Lung (tissue), 12 donors: Measurements from ENCODE around the gene IL27RA. TPM values are rescaled to one million over a fixed set of nuclear protein-coding genes. Genes with fewer than 3 reads are reported as not detected.

Source experiments
- ATAC-seq: fragments of 200-7000 bp; cut with Tn5 transposase; one replicate; pipeline ENCODE4 v1.9.1; 2020; ENCODE audit warnings: moderate number of reproducible peaks; ENCODE audit not compliant: insufficient read depth, low FRiP score
- DNase-seq, 3 donors: peaks; one replicate each; pipeline ENCODE4 v3.0.0-alpha.2; 2013 to 2017
- H3K27ac ChIP-seq, 2 donors: one replicate each; pipeline ENCODE4 v1.5.1; 2013; ENCODE audit warnings: mild to moderate bottlenecking in 2 of 2, moderate library complexity in 2 of 2, control low read depth in 1 of 2, inconsistent platforms in 1 of 2, low read depth in 1 of 2, low read length in 1 of 2
- H3K27me3 ChIP-seq, 3 donors: one replicate each; pipeline ENCODE4 v1.5.1; 2013; ENCODE audit warnings: low read length in 2 of 3; ENCODE audit not compliant: control insufficient read depth in 3 of 3, insufficient read depth in 3 of 3
- H3K36me3 ChIP-seq, 4 donors: one replicate each; pipeline ENCODE4 v1.5.1; 2013; ENCODE audit warnings: low read length in 4 of 4, mild to moderate bottlenecking in 1 of 4, moderate library complexity in 1 of 4; ENCODE audit not compliant: control insufficient read depth in 4 of 4, insufficient read depth in 4 of 4
- H3K4me1 ChIP-seq, 5 donors: one replicate each; pipeline ENCODE4 v1.5.1; 2013; ENCODE audit warnings: low read length in 5 of 5, mild to moderate bottlenecking in 2 of 5, moderate library complexity in 1 of 5; ENCODE audit not compliant: control insufficient read depth in 5 of 5, insufficient read depth in 5 of 5
- H3K4me3 ChIP-seq: one replicate; pipeline ENCODE4 v1.5.1; 2013; ENCODE audit warnings: mild to moderate bottlenecking, control low read depth, moderate library complexity
- H3K9ac ChIP-seq, 2 donors: one replicate each; pipeline ENCODE4 v1.5.1; 2013; ENCODE audit warnings: low read length in 2 of 2, control low read depth in 1 of 2; ENCODE audit not compliant: insufficient read depth in 1 of 2
- H3K9me3 ChIP-seq, 4 donors: one replicate each; pipeline ENCODE4 v1.5.1; 2013; ENCODE audit warnings: low read length in 3 of 4, mild to moderate bottlenecking in 1 of 4, moderate library complexity in 1 of 4; ENCODE audit not compliant: control insufficient read depth in 4 of 4, insufficient read depth in 3 of 4
- CTCF ChIP-seq: IDR thresholded peaks from 2 replicates; pipeline ENCODE4 v1.5.1; 2012; ENCODE audit warnings: mild to moderate bottlenecking; ENCODE audit errors: control extremely low read depth, extremely low read depth
- WGBS, 2 donors: extraction: QIAGEN DNeasy Blood & Tissue Kit; methylation state at CpG; one replicate each; pipeline ENCODE4 v1.1.7; 2013; 5-methylcytosine and 5-hydroxymethylcytosine counted together
- polyA plus RNA-seq, 2 donors: library from polyadenylated mRNA; stranded (reverse); fragments of 200-250 nt; gene quantifications; one replicate each; pipeline ENCODE4 v1.2.1, GENCODE V29; 2013
- total RNA-seq, 2 donors: library from RNA; depleted of rRNA in 1 of 2; stranded (reverse); fragments of >200 nt in 1 of 2; gene quantifications; one replicate each; pipeline ENCODE4 v1.2.1, GENCODE V29; 2014 to 2021
- donor health status: control.
- donor health status: control.
- donor health status: Bipolar disorder and iron deficiency.
- donor health status: healthy.
- donor health status: DM: yes; HTN: yes; CAD: no.

The IL27RA gene
- total and polyA plus RNA-seq, 4 donors = 7.0 to 22.7 (median 15.0) TPM

- TF ChIP-seq CTCF = no peak
- H3K4me3 ChIP-seq = no peak overlapping the region
- DNase-seq = no peak
- H3K27ac ChIP-seq = no peak overlapping the region
- peaks cover 0 to 9% (median 2%) of the 10 kb centered on the region in 4 donors for H3K9me3 ChIP-seq
- no peak overlapping the region for H3K9ac ChIP-seq
- peaks cover 0 to 9% (median 0%) of the 10 kb centered on the region in 5 donors for H3K4me1 ChIP-seq
- H3K36me3 ChIP-seq = peaks cover 0 to 17% (median 9%) of the 10 kb centered on the region in 4 donors
- ATAC-seq = no peak
- no peaks in the 10 kb centered on the region for H3K27me3 ChIP-seq
- 92% methylated on average over 28 to 30 of the region's 30 CpGs for WGBS, 2 donors
Measured at GRCh38 chr19:14088634-14089411, 57.3 kb downstream of the IL27RA start.

- H3K4me3 ChIP-seq = peak overlapping the region; percentile 36
- peaks cover 0 to 9% (median 0%) of the 10 kb centered on the region in 5 donors for H3K4me1 ChIP-seq
- ATAC-seq = no peak
- 20 to 21% methylated on average over 16 of the region's 16 CpGs for WGBS, 2 donors
- H3K9ac ChIP-seq = no peak overlapping the region
- peak in 2 of 3 donors; percentile 41 to 49 for DNase-seq
- peaks cover 0 to 18% (median 9%) of the 10 kb centered on the region in 4 donors for H3K36me3 ChIP-seq
- H3K27ac ChIP-seq = peak overlapping the region in 1 of 2 donors; percentile 71
- no peak for TF ChIP-seq CTCF
- no peaks in the 10 kb centered on the region for H3K27me3 ChIP-seq
- peaks cover 0 to 9% (median 2%) of the 10 kb centered on the region in 4 donors for H3K9me3 ChIP-seq
Measured at GRCh38 chr19:14089412-14089661, 57.8 kb downstream of the IL27RA start.

- Histone ChIP-seq H3K9me3 (peaks cover 0 to 9% (median 2%) of the 10 kb centered on the region in 4 donors), H3K4me3 (peak overlapping the region; percentile 41), H3K4me1 (peaks cover 0 to 9% (median 0%) of the 10 kb centered on the region in 5 donors), H3K27me3 (no peaks in the 10 kb centered on the region), H3K9ac (no peak overlapping the region), H3K36me3 (peaks cover 0 to 20% (median 9%) of the 10 kb centered on the region in 4 donors), H3K27ac (peak overlapping the region; percentile 77 to 83)
- WGBS, 2 donors = 1% methylated on average over 78 to 141 of the region's 142 CpGs
- no peak for TF ChIP-seq CTCF
- ATAC-seq (no peak), DNase-seq (peak; percentile 50 to 65 (median 57))
Measured at GRCh38 chr19:14089662-14090508, 58.3 kb downstream of the IL27RA start.
